Activated CD4-positive, alpha-beta memory T cell treated with anti-CD3 and anti-CD28 coated beads, Interleukin-2, amount 10 ng/mL, durations not matched to agents 7 days and 5 days (primary cell): ENCODE measurements around the gene LLGL2. TPM values are rescaled to one million over a fixed set of nuclear protein-coding genes. Genes with fewer than 3 reads are reported as not detected.

ENCODE experiments used
- CTCF ChIA-PET: fragments of 350-600 bp; sonication (Branson Sonifier 250); formaldehyde crosslinking; loops from one replicate; lab custom pipeline; 2021; ENCODE audit warnings: antibody characterized with exemption, inconsistent platforms; lab: Charles Lee
- POLR2A ChIA-PET: fragments of 350-600 bp; sonication (Branson Sonifier 250); formaldehyde crosslinking; loops from one replicate; lab custom pipeline; 2021; ENCODE audit warnings: antibody characterized with exemption; lab: Charles Lee
- DNase-seq: peaks from one replicate; pipeline ENCODE4 v3.0.0-alpha.2; 2020
- H3K27ac Mint-ChIP-seq: one replicate; pipeline ENCODE4 v1.8.0; 2021; ENCODE audit warnings: mild to moderate bottlenecking, mixed read lengths
- H3K27me3 Mint-ChIP-seq: one replicate; pipeline ENCODE4 v1.8.0; 2021; ENCODE audit warnings: mixed read lengths
- H3K36me3 Mint-ChIP-seq: one replicate; pipeline ENCODE4 v1.8.0; 2021; ENCODE audit warnings: low read depth, mixed read lengths
- H3K4me1 Mint-ChIP-seq: one replicate; pipeline ENCODE4 v1.8.0; 2021; ENCODE audit warnings: mixed read lengths
- H3K4me3 Mint-ChIP-seq: one replicate; pipeline ENCODE4 v1.8.0; 2021; ENCODE audit warnings: mild to moderate bottlenecking, mixed read lengths
- H3K9me3 Mint-ChIP-seq: one replicate; pipeline ENCODE4 v1.8.0; 2021; ENCODE audit warnings: mixed read lengths
- total RNA-seq, 2 experiments: library from RNA; stranded (reverse); gene quantifications; one replicate each; pipeline ENCODE4 v1.2.3, GENCODE V29; 2021

LLGL2 gene
- total RNA-seq, 2 experiments from 2014 or later, result 25.9 to 27.8 TPM

DNA sequence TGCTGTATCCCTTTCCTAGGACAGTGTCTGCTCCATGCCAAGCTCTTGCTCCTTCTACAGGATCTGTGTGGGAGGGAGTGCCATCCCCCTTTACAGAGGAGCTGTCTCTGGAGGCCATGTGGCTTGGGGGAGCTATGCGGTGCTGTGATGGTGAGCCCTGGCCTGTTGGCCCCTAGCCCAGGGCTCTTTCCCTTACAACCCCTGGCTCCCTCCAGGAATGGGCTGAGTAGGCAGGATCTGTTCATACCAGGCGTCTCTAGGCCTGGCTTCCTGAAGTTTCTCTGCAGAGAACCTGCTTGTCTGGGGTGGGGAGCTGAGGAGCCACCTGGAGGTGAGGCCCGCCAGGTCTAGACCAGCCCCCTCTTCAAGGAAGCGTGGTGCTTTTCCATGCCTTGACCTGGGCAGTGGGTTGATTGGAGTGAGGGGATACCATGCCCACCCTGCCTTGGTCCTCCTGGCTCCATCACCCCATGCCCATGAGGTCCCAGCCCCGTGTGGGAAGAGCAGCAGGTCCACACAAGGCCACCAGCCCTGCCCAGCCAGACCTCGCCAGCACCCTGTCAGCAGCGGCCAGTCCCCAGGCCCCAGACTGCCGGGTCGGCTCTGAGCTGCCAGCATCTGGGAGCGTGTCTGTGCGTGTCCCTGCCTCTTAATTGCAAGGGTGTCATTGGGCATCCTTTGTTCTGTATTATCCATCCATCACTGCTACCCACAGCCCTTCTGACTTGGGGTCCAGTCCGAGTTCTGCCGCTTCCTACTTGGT lies 14.7 kb downstream of the LLGL2 start:
- H3K27ac Mint-ChIP-seq, result no peak overlapping the region
- no peak for DNase-seq
- H3K36me3 Mint-ChIP-seq, result peaks cover under 1% of the 10 kb centered on the region
- H3K9me3 Mint-ChIP-seq, result no peaks in the 10 kb centered on the region
- ChIA-PET POLR2A (interaction anchor here (1.5 kb wide), 1 partner anchor 24 kb away, joined by 4 read pairs; the partner anchor contains the start of gene TSEN54), CTCF (no interaction called here)
- no peak overlapping the region for H3K4me3 Mint-ChIP-seq
- no peaks in the 10 kb centered on the region for H3K27me3 Mint-ChIP-seq
- H3K4me1 Mint-ChIP-seq, result peaks cover 12% of the 10 kb centered on the region

DNA sequence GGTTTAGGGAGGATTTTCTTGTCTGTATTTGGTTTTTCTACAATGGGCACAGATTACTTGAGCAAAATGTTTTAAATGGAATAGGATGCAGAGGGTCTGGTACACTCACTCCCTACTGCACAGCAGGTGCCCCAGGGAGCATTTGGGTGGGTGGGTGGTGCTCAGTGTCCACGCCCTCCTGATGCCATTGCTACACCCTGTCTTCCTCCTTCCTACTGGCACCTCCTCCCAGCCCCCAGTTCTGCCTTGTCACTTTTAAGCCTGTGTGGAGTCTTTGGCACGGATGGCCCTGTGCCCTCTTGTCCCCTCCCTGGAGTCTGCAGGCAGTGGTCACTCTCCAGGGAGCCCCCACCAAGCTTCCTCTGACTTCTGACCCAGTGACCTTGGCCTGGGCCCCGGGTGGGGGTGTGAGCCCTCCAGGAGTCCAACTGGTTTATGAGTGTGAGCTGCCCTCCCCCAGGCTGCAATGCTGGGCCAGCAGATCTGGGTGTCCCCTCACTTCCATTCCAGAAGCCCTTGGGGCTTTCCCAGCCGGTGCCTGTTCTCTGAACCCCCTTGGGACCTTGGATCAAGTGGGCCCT lies 15.5 kb downstream of the LLGL2 start:
- no peak overlapping the region for H3K4me3 Mint-ChIP-seq
- H3K36me3 Mint-ChIP-seq, result no peaks in the 10 kb centered on the region
- CTCF ChIA-PET, result no interaction called here
- H3K27me3 Mint-ChIP-seq, result no peaks in the 10 kb centered on the region
- H3K27ac Mint-ChIP-seq, result no peak overlapping the region
- POLR2A ChIA-PET, result interaction anchor here (1.5 kb wide), 1 partner anchor 25 kb away, joined by 4 read pairs; the partner anchor contains the start of gene TSEN54
- peaks cover 4% of the 10 kb centered on the region for H3K4me1 Mint-ChIP-seq
- no peaks in the 10 kb centered on the region for H3K9me3 Mint-ChIP-seq
- no peak for DNase-seq

DNA sequence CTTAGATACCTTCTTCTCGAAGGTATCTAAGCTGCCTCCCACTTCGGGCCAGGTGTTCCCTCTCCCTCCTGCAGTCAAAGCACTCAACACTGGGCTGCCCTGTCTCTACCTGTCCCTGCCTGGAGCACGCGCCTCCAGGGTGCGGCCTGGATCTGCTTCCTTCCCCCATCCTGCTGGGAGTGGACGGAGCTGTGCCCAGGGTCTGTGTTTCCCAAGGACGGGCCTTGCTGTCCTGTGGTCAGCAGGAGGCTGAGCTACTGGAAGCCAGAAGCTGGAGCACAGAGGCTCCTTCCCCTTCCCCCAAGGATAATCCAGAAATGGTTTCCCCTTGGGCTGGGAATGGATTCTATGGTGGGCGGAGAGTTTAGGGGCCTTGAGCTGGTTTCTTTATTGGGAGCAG lies 16.7 kb downstream of the LLGL2 start:
- no peaks in the 10 kb centered on the region for H3K36me3 Mint-ChIP-seq
- POLR2A ChIA-PET, result interaction anchor here (1.4 to 1.5 kb wide), 2 partner anchors 11 to 25 kb away, joined by 3 to 4 read pairs; partner anchors contain the start of gene TSEN54
- CTCF ChIA-PET, result interaction anchor here (0.6 to 0.7 kb wide), 2 partner anchors 150 to 441 kb away, joined by 3 to 4 read pairs; no protein-coding TSS in a partner anchor

GRCh38 chr17:75542728-75543336 lies 17.3 kb downstream of the LLGL2 start:
- no peaks in the 10 kb centered on the region for H3K4me1 Mint-ChIP-seq
- no peak for DNase-seq
- POLR2A ChIA-PET, result interaction anchor here (1.4 to 2.5 kb wide), 3 partner anchors 8 to 26 kb away, joined by 3 to 7 read pairs (median 4); partner anchors contain the start of gene TSEN54
- H3K27me3 Mint-ChIP-seq, result no peaks in the 10 kb centered on the region
- H3K27ac Mint-ChIP-seq, result no peak overlapping the region
- no peak overlapping the region for H3K4me3 Mint-ChIP-seq
- no peaks in the 10 kb centered on the region for H3K36me3 Mint-ChIP-seq
- CTCF ChIA-PET, result interaction anchor here (0.6 kb wide), 1 partner anchor 442 kb away, joined by 4 read pairs; no protein-coding TSS in a partner anchor
- no peaks in the 10 kb centered on the region for H3K9me3 Mint-ChIP-seq

More for the DNA sequence above, 16.7 kb downstream of the LLGL2 start:
- no peak for DNase-seq
- no peaks in the 10 kb centered on the region for H3K27me3 Mint-ChIP-seq
- no peak overlapping the region for H3K4me3 Mint-ChIP-seq
- H3K27ac Mint-ChIP-seq, result no peak overlapping the region
- H3K4me1 Mint-ChIP-seq, result no peaks in the 10 kb centered on the region
- H3K9me3 Mint-ChIP-seq, result no peaks in the 10 kb centered on the region

GRCh38 chr17:75544250-75544649 lies 18.8 kb downstream of the LLGL2 start:
- Mint-ChIP-seq H3K4me1 (peaks cover 2% of the 10 kb centered on the region), H3K4me3 (no peak overlapping the region), H3K36me3 (no peaks in the 10 kb centered on the region), H3K27me3 (no peaks in the 10 kb centered on the region), H3K27ac (no peak overlapping the region), H3K9me3 (no peaks in the 10 kb centered on the region)
- POLR2A ChIA-PET, result interaction anchor here (2.5 kb wide), 1 partner anchor 9 kb away, joined by 7 read pairs; no protein-coding TSS in a partner anchor
- no peak for DNase-seq
- CTCF ChIA-PET, result no interaction called here

- Mint-ChIP-seq H3K27ac (no peak overlapping the region), H3K4me1 (peaks cover 2% of the 10 kb centered on the region), H3K4me3 (no peak overlapping the region), H3K36me3 (no peaks in the 10 kb centered on the region), H3K27me3 (no peaks in the 10 kb centered on the region), H3K9me3 (no peaks in the 10 kb centered on the region)
- CTCF ChIA-PET, result interaction anchor here (0.6 kb wide), 1 partner anchor 13 kb away, joined by 3 read pairs; no protein-coding TSS in a partner anchor
- POLR2A ChIA-PET, result no interaction called here
- no peak for DNase-seq
Measured at GRCh38 chr17:75546181-75546580, 20.7 kb downstream of the LLGL2 start.

- H3K27ac Mint-ChIP-seq, result no peak overlapping the region
- ChIA-PET CTCF (no interaction called here), POLR2A (no interaction called here)
- H3K27me3 Mint-ChIP-seq, result no peaks in the 10 kb centered on the region
- no peak overlapping the region for H3K4me3 Mint-ChIP-seq
- H3K4me1 Mint-ChIP-seq, result peaks cover 2% of the 10 kb centered on the region
- DNase-seq, result no peak
- H3K36me3 Mint-ChIP-seq, result no peaks in the 10 kb centered on the region
- no peaks in the 10 kb centered on the region for H3K9me3 Mint-ChIP-seq
Measured at GRCh38 chr17:75547091-75547490, 21.6 kb downstream of the LLGL2 start.

DNA sequence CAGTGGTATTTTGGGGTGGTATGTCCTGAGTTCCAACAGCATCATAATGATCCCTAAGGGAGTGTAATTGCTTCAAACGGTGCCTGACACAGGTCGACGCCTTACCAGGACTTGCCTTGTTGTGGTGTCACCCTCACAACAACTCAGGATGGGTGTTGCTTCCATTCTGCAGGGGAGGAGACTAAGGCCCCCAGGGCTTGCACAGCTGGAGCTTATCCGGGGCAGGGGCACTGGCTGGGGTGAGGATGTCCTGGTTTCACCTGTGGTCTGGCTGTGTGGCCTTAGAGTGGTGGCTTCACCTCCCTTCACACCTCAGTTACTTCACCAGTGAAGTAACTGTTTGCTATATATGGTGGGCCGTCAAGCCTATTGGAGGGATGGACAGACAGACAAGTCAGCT lies 23.3 kb downstream of the LLGL2 start:
- no peak overlapping the region for H3K27ac Mint-ChIP-seq
- H3K4me3 Mint-ChIP-seq, result no peak overlapping the region
- CTCF ChIA-PET, result interaction anchor here (0.6 to 0.7 kb wide), 2 partner anchors 38 to 39 kb away, joined by 3 read pairs; no protein-coding TSS in a partner anchor
- H3K36me3 Mint-ChIP-seq, result no peaks in the 10 kb centered on the region
- H3K9me3 Mint-ChIP-seq, result no peaks in the 10 kb centered on the region
- peaks cover 2% of the 10 kb centered on the region for H3K4me1 Mint-ChIP-seq
- no peak for DNase-seq
- POLR2A ChIA-PET, result no interaction called here
- H3K27me3 Mint-ChIP-seq, result no peaks in the 10 kb centered on the region

DNA sequence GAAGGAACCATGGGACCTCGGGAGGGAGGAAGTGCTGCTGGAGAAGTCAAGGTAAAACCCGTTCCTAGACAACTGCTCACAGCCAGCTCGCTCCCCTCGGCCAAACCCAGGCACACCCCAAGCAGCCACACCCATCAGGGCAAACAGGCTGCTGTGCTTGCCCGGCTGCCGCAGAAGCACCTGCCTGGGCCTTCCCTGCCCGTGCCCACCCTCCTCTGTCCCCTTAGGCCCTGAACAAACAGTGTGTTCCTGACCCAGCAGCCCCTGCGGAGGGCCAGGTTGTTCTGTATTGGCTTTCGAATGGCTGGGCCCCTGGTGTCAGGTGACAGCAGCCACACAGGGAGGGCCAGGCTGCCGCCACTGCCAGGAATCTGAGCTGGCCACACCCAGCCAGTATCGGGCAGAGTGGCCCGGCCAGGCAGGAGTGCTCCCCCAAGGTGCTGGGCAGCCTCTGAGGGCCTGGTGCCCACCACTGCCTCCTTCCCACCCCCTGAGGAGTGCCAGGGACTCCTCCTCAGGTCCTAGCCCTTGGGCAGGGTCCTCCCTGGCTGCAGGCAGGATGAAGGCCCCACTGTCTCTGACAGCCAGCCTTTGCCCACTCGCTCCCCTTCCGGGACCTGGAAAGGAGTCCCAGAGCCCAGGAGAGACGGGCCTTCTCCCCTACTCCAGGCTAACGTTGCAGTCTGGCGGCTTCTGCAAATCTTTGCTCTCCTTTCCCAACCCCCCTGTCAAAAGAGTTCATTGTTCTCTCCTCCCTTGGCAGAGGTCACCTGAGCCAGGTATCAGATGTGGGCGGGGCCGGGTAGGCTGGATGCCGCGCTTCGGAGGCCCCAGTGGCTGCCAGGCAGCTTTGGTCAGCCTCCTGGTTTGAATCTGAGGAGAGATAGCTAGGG lies 24.0 kb downstream of the LLGL2 start:
- no peak for DNase-seq
- Mint-ChIP-seq H3K27me3 (no peaks in the 10 kb centered on the region), H3K36me3 (no peaks in the 10 kb centered on the region), H3K4me1 (peaks cover 2% of the 10 kb centered on the region), H3K4me3 (no peak overlapping the region), H3K9me3 (no peaks in the 10 kb centered on the region), H3K27ac (no peak overlapping the region)
- ChIA-PET CTCF (interaction anchor here (0.6 kb wide), 1 partner anchor 37 kb away, joined by 3 read pairs; no protein-coding TSS in a partner anchor), POLR2A (no interaction called here)

- H3K9me3 Mint-ChIP-seq, result no peaks in the 10 kb centered on the region
- POLR2A ChIA-PET, result no interaction called here
- CTCF ChIA-PET, result no interaction called here
- DNase-seq, result no peak
- H3K4me1 Mint-ChIP-seq, result peaks cover 2% of the 10 kb centered on the region
- no peaks in the 10 kb centered on the region for H3K27me3 Mint-ChIP-seq
- no peak overlapping the region for H3K27ac Mint-ChIP-seq
- H3K36me3 Mint-ChIP-seq, result no peaks in the 10 kb centered on the region
- no peak overlapping the region for H3K4me3 Mint-ChIP-seq
Measured at GRCh38 chr17:75550139-75550465, 24.6 kb downstream of the LLGL2 start.

GRCh38 chr17:75551266-75551665 lies 25.8 kb downstream of the LLGL2 start:
- CTCF ChIA-PET, result interaction anchor here (0.7 to 1.0 kb wide), 2 partner anchors 16 to 596 kb away, joined by 3 read pairs; no protein-coding TSS in a partner anchor
- DNase-seq, result no peak
- Mint-ChIP-seq H3K27me3 (no peaks in the 10 kb centered on the region), H3K36me3 (no peaks in the 10 kb centered on the region), H3K4me3 (no peak overlapping the region), H3K4me1 (peaks cover 2% of the 10 kb centered on the region), H3K9me3 (no peaks in the 10 kb centered on the region), H3K27ac (no peak overlapping the region)
- POLR2A ChIA-PET, result no interaction called here
